HL-60/S4 treated with retinoic acid at 250 ng/mL for 4 days and 3 days (cell line): Measurements from ENCODE around the gene PI4K2B.
"Not testable (repeated sequence)": the region's sequence is repeated elsewhere in the genome, so short reads cannot be mapped to it uniquely, and the experiment has no call there.

Experiments
- in situ Hi-C: fragments of 300-500 bp; cut with MboI; formaldehyde crosslinking; loops from 2 replicates; pipeline ENCODE4 v1.7.0; 2022; ENCODE audit warnings: low sequenced_read_pairs

The PI4K2B gene

DNA sequence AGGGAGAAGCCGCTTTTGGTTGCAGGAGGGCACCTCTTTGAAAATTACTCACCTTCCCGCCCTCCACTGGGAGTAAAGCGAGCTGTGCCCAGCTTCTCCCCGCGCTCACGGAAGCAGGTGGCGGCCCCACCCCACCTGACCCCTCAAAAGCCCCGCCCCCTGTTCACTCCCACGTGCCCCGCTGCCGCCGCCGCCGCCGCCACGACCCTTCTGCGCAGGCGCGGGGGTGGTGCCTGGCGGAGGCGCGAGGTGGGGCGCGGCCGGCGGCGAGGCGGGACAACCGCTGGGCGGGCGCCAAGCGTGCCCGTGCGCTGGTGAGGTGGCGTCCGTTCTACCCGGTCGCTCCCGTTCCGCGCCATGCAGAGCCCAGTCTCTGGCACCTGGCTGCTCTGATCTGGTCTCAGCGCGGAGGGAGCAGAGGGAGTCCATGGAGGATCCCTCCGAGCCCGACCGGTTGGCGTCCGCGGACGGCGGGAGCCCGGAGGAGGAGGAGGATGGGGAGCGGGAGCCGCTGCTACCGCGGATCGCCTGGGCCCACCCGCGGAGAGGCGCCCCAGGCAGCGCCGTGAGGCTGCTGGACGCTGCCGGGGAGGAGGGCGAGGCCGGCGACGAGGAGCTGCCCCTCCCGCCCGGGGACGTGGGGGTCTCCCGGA, at the start of gene PI4K2B:
TSS of gene PI4K2B (plus strand) at position 297 of the 653 bp plus-strand sequence. CDS start at position 428, 131 bp downstream.
- in situ Hi-C loops = no loop called here

DNA sequence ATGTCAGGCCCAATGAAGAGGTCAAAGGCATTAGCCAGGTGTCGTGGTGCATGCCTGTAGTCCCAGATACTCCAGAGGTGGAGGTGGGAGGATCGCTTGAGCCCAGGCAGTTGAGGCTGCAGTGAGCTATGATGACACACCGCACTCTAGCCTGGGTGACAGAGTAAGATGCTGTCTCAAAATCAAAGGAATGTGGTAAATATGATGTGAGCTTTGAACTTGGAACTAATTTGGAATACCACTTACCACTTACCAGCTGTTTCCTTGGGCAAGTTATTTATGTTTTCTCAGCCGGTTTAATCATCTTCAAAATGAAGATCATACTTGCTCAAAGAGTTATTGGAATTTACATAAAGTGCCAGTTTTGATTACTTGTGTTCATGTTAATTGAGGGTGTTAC, 49.8 kb upstream of the PI4K2B start:
- in situ Hi-C loops = no loop called here

DNA sequence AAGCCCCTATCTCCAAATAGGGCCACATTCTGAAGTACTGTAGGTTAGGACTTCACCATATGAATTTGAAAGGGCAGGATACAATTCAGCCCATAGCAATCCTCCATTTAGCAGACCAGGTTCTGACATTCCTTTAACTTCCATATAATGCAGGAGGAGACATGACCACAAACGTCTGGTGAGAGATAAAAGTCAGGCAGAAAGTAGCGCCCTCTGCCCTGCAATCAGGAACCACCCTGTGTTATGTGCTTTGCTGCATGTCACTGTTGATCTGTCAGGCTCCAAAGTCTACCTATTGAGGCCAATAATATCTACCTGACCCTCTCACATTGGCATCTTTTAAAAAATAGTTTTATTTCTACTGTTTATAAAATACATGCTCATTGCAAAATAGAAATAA, 43.4 kb upstream of the PI4K2B start:
- in situ Hi-C loops = no loop called here

DNA sequence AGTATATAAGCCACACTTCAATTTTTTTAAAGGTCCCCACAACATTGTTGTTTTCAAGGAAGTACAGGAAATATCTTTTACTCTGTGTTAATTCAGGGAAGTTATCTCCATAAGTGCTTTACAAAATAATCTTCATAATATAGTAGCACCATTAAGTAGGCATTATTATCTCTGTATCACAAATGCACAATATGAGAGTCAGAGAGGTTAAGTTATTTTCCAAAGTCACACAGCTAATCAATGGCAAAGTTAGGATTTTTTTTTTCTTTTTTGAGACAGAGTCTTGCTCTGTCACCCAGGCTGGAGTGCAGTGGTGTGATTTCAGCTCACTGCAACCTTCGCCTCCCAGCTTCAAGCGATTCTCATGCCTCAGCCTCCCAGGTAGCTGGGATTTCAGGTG, 35.1 kb upstream of the PI4K2B start:
- in situ Hi-C loops = no loop called here

DNA sequence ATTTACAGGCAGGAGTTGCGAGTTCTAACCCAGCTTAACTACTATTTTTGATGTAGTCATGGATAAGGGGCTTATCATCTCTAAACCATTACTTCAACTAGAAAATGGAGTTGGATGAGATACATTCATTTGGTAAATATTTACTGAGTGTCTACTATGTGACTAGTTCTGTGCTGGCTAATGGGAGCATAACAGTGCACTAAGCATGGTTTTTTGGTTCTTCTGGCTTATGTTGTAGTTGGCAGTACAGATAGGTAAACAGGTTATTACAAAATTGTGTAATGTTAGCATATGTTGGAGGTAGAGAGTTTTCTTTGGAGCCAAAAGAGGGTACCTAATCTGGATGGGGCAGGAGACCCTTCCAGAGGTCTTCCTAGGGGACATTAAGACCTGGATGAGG, 25.8 kb upstream of the PI4K2B start:
- in situ Hi-C loops = no loop called here

DNA sequence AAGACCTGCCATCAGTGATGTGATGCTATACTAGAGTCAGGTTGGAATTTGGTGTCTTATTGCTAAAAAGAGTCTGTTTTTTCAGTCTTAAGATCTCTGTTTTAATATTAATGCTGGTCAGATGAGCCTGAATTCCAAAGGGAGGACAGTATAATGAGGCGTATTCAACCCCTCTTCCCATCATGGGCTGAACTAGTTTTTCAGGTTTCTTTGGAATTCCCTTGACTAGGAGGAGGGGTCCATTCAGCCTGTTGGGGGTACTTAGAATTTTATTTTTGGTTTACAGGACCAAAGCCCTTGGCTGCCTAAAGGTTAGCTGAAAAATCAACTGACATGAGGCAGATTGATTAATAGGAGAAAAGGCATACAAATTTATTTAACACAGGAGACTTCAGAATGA, 24.1 kb upstream of the PI4K2B start:
- in situ Hi-C loops = no loop called here

DNA sequence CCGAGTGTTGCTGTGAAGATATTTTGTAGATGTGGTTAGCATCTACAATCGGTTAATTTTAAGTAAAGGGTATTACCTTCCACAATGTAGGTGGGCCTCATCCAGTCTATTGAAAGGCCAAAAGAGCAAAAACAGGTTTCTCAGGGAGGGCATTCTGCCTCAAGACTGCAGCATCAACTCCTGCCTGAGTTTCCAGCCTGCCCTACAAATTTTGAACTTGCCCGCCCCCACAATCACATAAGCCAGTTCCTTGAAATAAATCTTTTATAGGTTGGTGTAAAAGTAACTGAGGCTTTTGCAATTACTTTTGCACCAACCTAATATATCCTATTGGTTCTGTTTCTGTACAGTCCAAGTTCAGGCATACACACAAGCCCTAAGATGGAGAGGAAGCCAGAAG, 22.1 kb upstream of the PI4K2B start:
- in situ Hi-C loops = no loop called here

DNA sequence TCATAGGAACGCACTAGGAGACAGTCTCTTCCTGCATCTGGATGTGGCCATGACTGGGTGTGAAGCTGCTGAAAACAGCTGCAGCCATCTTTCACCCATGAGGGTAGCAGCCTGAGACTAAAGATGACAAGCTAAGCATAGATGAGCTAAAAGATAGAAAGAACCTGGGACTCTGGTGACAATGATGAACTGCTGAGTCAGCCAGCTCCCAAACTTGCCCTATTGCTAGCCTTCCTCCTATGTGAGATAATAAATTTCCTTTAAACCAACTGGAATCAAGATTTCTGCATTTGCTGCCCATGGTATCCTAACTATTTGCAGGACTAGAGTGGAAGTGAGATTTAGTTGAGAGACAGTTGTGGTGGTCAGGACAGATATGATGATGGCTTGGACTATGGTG, 21.0 kb upstream of the PI4K2B start:
- in situ Hi-C loops = no loop called here

DNA sequence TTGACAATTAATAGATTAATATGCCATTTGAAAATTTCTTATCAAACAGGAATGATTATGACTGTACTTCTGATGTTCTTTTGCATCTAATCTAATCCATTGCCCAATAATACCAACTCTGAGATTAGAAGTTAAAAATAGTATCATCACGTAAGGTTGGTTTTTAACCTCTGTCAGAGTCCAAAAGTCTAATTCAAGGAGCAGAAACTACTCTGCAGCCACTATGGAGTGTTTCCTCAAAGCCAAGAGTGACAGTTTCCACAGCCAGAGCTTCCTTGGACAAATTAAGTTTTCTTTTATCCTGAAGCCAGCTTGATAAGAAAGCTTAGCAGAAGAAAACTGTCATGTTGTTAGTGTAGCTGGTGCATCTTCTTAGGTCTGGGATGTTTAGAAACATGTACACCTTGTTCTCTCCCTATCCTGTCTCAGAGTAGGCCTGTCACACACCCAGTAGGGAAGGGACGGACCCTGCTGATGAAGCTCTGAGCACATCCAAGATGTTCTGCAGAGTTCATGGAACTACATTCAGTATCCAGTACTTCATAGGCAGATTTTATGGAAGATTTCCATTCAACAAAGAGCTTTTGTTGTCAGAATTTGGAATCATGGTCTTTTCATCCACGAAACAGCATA, 20.4 kb upstream of the PI4K2B start:
- in situ Hi-C loops = no loop called here

DNA sequence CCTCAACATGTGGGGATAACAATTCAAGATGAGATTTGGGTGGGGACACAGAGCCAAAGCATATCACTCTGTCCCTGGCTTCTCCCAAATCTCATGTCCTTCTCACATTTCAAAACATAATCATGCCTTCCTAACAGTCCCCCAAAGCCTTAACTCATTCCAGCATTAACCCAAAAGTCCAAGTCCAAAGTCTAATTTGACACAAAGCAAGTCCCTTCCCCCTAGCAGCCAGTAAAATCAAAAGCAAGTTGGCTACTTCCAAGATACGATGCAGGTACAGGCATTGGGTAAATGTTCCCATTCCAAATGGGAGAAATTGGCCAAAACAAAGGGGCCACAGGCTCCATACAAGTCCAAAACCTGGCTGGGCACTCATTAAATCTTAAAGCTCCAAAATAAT, 19.1 kb upstream of the PI4K2B start:
- in situ Hi-C loops = not testable (repeated sequence)

DNA sequence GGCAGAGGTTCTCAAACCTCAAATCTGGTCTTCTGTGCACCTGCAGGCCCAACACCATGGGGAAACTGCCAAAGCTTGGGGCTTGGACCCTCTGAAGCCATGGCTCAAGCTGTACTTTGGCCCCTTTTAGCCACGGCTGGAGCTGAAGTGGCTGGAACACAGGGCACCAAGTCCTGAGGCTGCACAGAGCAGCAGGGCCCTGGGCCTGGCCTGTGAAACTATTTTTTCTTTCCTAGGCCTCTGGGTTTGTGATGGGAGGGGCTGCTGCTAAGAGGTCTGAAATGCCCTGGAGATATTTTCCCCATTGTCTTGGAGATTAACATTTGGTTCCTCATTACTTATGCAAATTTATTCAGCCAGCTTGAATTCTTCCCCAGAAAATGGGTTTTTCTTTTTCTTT, 18.3 kb upstream of the PI4K2B start:
- in situ Hi-C loops = no loop called here

DNA sequence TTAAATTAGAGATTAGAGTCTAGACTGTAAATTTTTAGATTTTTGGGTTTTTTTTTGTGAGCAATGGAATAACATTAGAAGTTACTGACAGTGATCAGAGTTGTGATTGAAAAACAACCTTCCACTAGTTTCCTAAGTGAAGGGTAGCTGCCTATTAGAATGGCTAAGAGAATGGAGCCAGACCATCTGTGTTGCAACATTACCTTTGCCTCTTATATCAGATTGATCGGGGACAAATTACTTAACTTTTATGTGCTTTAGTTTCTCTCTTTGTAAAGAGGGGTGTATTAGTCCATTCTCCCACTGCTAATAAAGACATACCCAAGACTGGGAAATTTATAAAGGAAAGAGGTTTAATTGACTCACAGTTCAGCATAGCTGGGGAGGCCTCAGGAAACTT, 12.5 kb upstream of the PI4K2B start:
- in situ Hi-C loops = no loop called here

DNA sequence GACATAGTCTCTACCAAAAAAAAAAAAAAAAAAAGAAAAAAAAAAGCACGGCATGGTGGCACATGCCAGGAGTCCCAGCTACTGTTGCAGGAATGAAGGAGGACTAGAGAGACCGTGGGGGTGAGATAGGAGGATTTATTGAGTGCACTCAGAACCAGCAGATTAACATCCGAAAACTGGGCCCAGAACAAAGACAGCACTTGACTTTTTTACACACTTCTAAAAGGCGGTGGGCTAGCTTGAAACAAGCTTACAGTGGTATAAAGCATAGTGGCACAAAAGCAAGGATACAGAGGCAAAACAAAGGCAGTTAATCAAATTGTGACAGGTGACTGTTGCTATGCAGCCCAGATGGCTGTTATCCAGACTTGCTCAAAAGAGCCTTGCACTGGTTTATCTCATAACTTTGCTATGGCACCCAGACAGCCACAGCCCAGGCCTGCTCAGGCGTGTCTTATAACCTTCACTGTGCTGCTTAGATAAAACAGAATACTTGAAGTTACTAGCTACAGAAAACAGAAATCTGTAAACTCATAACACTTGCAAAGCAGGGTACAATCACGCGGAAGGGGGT, 9.9 kb upstream of the PI4K2B start:
- in situ Hi-C loops = no loop called here

DNA sequence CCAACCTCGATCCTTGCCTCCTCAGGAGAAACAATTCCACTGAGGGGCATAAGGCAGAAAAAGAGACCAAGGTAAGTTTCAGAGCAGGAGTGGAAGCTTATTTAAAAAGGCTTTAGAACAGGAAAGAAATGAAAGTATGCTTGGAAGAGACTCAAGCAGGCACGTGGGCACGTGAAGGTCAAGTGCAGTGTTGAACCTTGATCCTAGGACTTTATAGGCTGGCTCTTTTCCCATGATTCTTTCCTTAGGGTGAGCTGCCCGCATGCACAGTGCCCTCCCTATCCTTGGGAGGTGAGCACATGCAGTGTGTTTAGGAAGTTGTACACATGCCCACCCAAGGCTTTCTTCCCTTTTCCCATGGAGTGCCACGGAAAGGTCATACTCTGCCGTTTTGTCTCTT, 4.0 kb upstream of the PI4K2B start:
- in situ Hi-C loops = no loop called here

DNA sequence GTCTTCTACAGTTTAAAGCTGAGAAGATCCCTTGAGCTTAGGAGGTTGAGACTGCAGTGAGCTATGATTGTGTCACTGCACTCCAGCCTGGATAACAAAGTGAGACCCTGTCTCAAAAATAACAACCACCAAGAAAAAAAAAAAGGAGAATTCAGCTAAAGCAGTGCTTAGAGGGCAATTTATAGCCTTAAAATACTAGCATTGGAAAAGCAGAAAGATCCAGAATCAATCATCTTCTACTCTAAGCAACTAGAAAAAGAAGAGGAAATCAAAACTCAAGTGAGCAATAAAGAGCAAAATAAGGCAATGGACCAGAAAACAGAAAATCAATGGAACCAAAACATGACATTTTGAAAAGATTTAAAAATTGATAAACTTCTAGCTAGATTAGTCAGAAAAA, 639 bp upstream of the PI4K2B start:
- in situ Hi-C loops = no loop called here

DNA sequence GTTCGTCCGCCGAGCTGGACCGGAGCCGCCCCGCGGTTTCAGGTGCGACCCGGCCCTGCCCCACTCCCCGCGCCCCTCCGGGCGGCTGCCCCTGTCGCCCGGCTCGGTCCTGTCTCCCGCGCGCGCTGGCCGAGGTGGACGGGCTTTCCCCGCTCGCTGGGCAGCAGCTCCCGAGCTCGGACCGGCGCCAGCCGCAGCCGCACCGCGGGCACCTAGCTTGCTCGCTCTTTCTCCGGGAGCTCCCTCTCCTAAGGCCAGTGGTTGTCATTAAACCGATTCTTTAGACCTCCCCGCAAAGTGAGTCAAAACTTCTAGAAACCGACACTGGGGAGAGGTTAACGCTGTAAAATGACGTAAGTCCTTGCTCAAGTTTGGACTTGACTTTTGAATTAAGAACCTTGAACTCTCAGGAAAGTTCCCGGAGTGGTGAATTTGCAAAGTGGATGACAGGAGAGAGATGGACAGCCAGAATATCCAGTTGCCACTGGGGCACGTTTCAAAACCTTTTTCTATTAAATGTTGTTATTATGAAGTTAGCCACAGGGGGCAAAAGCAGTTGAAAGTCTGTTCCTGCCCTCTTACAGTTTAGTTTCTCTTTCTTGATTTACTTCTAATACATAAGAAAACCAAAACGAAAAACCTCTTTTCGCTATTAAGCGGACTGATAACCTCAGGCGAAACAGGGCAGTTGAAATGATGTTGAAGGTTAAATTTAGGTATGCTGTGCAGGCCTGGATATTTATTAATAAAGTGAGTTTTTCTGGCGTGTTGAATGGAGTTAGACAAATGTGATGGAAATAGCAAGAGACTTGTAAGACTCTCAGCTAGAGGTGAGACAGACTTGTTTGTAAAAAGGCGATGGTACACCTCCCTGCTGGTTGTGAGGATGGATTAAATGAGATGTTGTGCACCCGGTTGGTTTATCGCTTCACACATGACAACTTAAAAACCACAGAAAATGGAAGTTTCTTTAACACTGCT, 847 bp downstream of the PI4K2B start:
- in situ Hi-C loops = no loop called here

DNA sequence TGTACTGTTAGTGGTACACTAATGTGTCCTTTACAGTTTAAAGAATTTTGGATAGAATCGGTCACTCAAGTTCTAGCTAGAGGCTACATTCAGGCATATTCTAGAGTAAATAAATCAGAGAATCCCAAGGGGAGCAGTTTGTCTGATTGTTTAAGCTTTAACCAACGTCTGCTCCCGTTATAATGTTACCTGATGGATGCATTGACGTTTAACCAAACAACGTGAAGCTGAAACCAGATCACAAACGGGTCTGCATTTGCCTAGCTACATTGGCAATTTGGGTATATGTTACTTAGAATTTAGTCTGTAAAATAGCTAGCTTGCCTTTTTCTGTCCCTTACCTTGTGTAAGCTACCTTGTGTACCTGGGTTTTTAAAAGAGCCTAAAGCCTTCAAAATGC, 1.6 kb downstream of the PI4K2B start:
- in situ Hi-C loops = no loop called here

DNA sequence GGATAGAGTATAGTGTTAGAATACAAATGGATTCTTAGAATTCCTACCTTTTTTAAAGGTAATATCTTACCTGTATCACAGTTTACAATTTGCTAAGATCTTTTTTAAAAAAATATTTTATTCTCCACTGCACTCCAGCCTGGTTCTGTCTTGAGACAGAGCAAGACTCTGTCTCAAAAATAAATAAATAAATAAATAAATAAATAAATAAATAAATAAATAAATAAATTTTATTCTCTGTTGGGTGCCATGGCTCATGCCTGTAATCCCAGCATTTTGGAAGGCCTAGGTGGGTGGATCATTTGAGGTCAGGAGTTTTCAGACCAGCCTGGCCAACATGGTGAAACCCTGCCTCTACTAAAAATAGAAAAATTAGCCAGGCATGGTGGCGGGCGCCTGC, 2.2 kb downstream of the PI4K2B start:
- in situ Hi-C loops = not testable (repeated sequence)

DNA sequence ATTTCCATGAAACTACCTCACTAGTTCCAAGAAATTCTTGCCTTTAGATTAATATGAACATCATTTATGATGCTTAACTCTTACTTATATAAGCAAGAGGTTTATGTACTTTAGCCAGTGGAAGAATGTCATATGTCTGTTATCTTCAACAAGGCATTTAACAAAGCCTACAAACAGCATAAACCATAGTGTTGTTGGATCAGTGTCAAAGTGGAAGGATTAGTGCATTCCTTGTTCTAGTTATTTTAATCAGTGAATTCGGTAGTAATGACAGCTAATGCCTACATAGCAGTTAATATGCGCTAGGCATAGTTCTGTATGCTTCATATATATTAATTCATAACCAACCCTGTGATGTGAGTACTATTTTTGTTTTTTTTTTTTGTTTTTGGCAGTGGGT, 3.1 kb downstream of the PI4K2B start:
- in situ Hi-C loops = no loop called here

DNA sequence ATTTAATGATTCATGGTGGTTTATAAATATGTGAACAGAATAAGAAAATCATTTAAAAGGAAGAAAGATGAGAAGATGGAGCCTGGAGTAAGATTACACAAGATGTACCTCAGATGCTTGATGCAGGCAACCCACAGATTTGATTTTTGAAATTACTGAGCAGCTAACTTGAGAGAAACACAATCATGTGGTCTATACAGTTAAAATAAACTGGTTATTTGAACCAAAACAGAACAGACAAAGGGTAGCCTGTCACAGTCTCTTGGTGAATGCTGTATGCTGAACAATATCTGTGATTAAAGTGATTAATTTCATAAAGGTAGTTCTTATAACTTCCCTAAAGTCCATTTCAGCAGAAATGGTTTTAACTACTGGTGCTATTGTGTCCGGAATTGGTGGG, 4.2 kb downstream of the PI4K2B start:
- in situ Hi-C loops = no loop called here

DNA sequence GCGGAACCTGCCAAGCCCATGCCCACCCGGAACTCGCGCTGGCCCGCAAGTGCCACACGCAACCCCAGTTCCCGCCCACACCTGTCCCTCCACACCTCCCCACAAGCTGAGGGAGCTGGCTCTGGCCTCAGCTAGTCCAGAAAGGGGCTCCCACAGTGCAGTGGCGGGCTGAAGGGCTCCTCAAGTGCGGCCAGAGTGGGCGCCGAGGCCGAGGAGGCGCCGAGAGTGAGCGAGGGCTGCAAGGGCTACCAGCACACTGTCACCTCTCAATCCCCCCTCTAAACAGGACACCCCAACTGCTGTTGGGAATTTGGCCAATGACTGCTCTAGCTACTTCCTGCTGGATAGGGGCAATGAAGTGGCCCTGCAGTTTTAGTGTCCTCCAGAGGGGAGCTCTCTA, 5.7 kb downstream of the PI4K2B start:
- in situ Hi-C loops = not testable (repeated sequence)
